ENCODE measurements around the gene CNKSR3.
A peak's percentile ranks its signal among the peaks of the same experiment; 100 is the strongest.

Gene CNKSR3

GRCh38 chr6:154359161-154359574 lies 151.3 kb downstream of the CNKSR3 start:
- H2BK15ac ChIP-seq (ENCODE audit: low read length): no peak overlapping the region
- H2BK120ac ChIP-seq (ENCODE audit: low read depth, low read length): no peak overlapping the region
- no peak overlapping the region for H2BK12ac ChIP-seq (ENCODE audit: low read length)
- H3K9ac ChIP-seq (ENCODE audit: low read depth, low read length, poor library complexity): no peak overlapping the region
- peak overlapping the region; percentile 44 for H2AFZ ChIP-seq (ENCODE audit: low read length)
- H4K8ac ChIP-seq (ENCODE audit: low read depth, low read length): no peak overlapping the region
- H3K14ac ChIP-seq (ENCODE audit: low read length): no peak overlapping the region
- WGBS, 2 donors (ENCODE audit: extremely low coverage in 2 of 2, insufficient read length in 2 of 2, insufficient replicate concordance in 1 of 2): no CpG with 5 or more reads among the region's 10 CpGs
- H3K36me3 ChIP-seq (replicated peaks in 1 of 2; ENCODE audit: control insufficient read depth in 2 of 2, insufficient read depth in 2 of 2, low read length in 2 of 2): no peaks in the 10 kb centered on the region
- H2BK5ac ChIP-seq (ENCODE audit: low read length): no peak overlapping the region
- H4K91ac ChIP-seq (ENCODE audit: low read depth, low read length, poor library complexity): no peak overlapping the region
- H2AK5ac ChIP-seq (ENCODE audit: low read depth, low read length): no peak overlapping the region
- no peak overlapping the region for H3K4ac ChIP-seq (ENCODE audit: low read length)
- H3K4me1 ChIP-seq (ENCODE audit: control insufficient read depth in 2 of 2, insufficient read depth in 1 of 2, low read depth in 1 of 2, low read length in 2 of 2): peaks cover 0 to 2% of the 10 kb centered on the region in 2 donors
- H3K27ac ChIP-seq (replicated peaks; ENCODE audit: low read length): no peak overlapping the region
- H3K23ac ChIP-seq (ENCODE audit: low read depth, low read length, poor library complexity): no peak overlapping the region
- no peak overlapping the region for H3K4me2 ChIP-seq (ENCODE audit: insufficient read depth, low read length, poor library complexity, severe bottlenecking)
- no peaks in the 10 kb centered on the region for H3K79me1 ChIP-seq (ENCODE audit: low read depth, low read length)
- no peaks in the 10 kb centered on the region for H3K27me3 ChIP-seq (ENCODE audit: control insufficient read depth in 3 of 3, insufficient read depth in 3 of 3, low read depth in 1 of 3, low read length in 3 of 3)
- H3K9me3 ChIP-seq (replicated peaks in 1 of 2; ENCODE audit: control insufficient read depth in 2 of 2, insufficient read depth in 1 of 2, low read depth in 1 of 2, low read length in 2 of 2): no peaks in the 10 kb centered on the region
- no peak overlapping the region for H3K18ac ChIP-seq (ENCODE audit: low read length)
- peak overlapping the region in 1 of 2 donors; percentile 2 for H3K4me3 ChIP-seq (ENCODE audit: low read length in 2 of 2)
- DNase-seq (ENCODE audit: low spot score): no peak

- no peak for DNase-seq (ENCODE audit: low spot score)
- no peak overlapping the region for H3K4me2 ChIP-seq (ENCODE audit: insufficient read depth, low read length, poor library complexity, severe bottlenecking)
- WGBS, 2 donors (ENCODE audit: extremely low coverage in 2 of 2, insufficient read length in 2 of 2, insufficient replicate concordance in 1 of 2): no CpG with 5 or more reads among the region's 5 CpGs
These were observed 152.4 kb downstream of the CNKSR3 start for GRCh38 chr6:154358019-154358545.

GRCh38 chr6:154356690-154357089 lies 153.8 kb downstream of the CNKSR3 start, which contains the start of gene IPCEF1:
IPCEF1 (minus strand) TSS chr6:154356803; CDS start chr6:154265947, 90,856 bp downstream.
- WGBS, 2 donors (ENCODE audit: extremely low coverage in 2 of 2, insufficient read length in 2 of 2, insufficient replicate concordance in 1 of 2): no CpG with 5 or more reads among the region's 3 CpGs
- Histone ChIP-seq H2AK5ac (ENCODE audit: low read depth, low read length) (no peak within 1 kb of the TSS), H3K4me2 (ENCODE audit: insufficient read depth, low read length, poor library complexity, severe bottlenecking) (no peak within 1 kb of the TSS), H3K4ac (ENCODE audit: low read length) (no peak within 1 kb of the TSS), H2BK15ac (ENCODE audit: low read length) (no peak within 1 kb of the TSS), H3K27ac (replicated peaks; ENCODE audit: low read length) (no peak within 1 kb of the TSS), H2AFZ (ENCODE audit: low read length) (no peak within 1 kb of the TSS), H3K14ac (ENCODE audit: low read length) (no peak within 1 kb of the TSS), H3K79me1 (ENCODE audit: low read depth, low read length) (no peaks in the 10 kb centered on the region), H2BK120ac (ENCODE audit: low read depth, low read length) (no peak within 1 kb of the TSS), H3K4me1 (ENCODE audit: control insufficient read depth in 2 of 2, insufficient read depth in 1 of 2, low read depth in 1 of 2, low read length in 2 of 2) (peaks cover 0 to 3% of the 10 kb centered on the region in 2 donors), H3K4me3 (ENCODE audit: low read length in 2 of 2) (no peak within 1 kb of the TSS), H3K9me3 (replicated peaks in 1 of 2; ENCODE audit: control insufficient read depth in 2 of 2, insufficient read depth in 1 of 2, low read depth in 1 of 2, low read length in 2 of 2) (no peaks in the 10 kb centered on the region), H4K8ac (ENCODE audit: low read depth, low read length) (no peak within 1 kb of the TSS), H2BK12ac (ENCODE audit: low read length) (no peak within 1 kb of the TSS), H3K9ac (ENCODE audit: low read depth, low read length, poor library complexity) (no peak within 1 kb of the TSS), H4K91ac (ENCODE audit: low read depth, low read length, poor library complexity) (no peak within 1 kb of the TSS), H3K18ac (ENCODE audit: low read length) (no peak within 1 kb of the TSS), H2BK5ac (ENCODE audit: low read length) (no peak within 1 kb of the TSS), H3K36me3 (replicated peaks in 1 of 2; ENCODE audit: control insufficient read depth in 2 of 2, insufficient read depth in 2 of 2, low read length in 2 of 2) (no peaks in the 10 kb centered on the region), H3K23ac (ENCODE audit: low read depth, low read length, poor library complexity) (no peak within 1 kb of the TSS), H3K27me3 (ENCODE audit: control insufficient read depth in 3 of 3, insufficient read depth in 3 of 3, low read depth in 1 of 3, low read length in 3 of 3) (no peaks in the 10 kb centered on the region)
- DNase-seq (ENCODE audit: low spot score): no peak

More at GRCh38 chr6:154358019-154358545, 152.4 kb downstream of the CNKSR3 start:
- no peak overlapping the region for H4K8ac ChIP-seq (ENCODE audit: low read depth, low read length)
- no peak overlapping the region for H3K4ac ChIP-seq (ENCODE audit: low read length)
- no peaks in the 10 kb centered on the region for H3K36me3 ChIP-seq (replicated peaks in 1 of 2; ENCODE audit: control insufficient read depth in 2 of 2, insufficient read depth in 2 of 2, low read length in 2 of 2)
- H3K14ac ChIP-seq (ENCODE audit: low read length): no peak overlapping the region
- H3K79me1 ChIP-seq (ENCODE audit: low read depth, low read length): no peaks in the 10 kb centered on the region
- H2AK5ac ChIP-seq (ENCODE audit: low read depth, low read length): no peak overlapping the region
- H3K4me1 ChIP-seq (ENCODE audit: control insufficient read depth in 2 of 2, insufficient read depth in 1 of 2, low read depth in 1 of 2, low read length in 2 of 2): peaks cover 0 to 2% of the 10 kb centered on the region in 2 donors
- no peaks in the 10 kb centered on the region for H3K9me3 ChIP-seq (replicated peaks in 1 of 2; ENCODE audit: control insufficient read depth in 2 of 2, insufficient read depth in 1 of 2, low read depth in 1 of 2, low read length in 2 of 2)
- H3K18ac ChIP-seq (ENCODE audit: low read length): no peak overlapping the region
- H3K27ac ChIP-seq (replicated peaks; ENCODE audit: low read length): no peak overlapping the region
- H3K27me3 ChIP-seq (ENCODE audit: control insufficient read depth in 3 of 3, insufficient read depth in 3 of 3, low read depth in 1 of 3, low read length in 3 of 3): no peaks in the 10 kb centered on the region
- no peak overlapping the region for H2BK12ac ChIP-seq (ENCODE audit: low read length)
- H2BK120ac ChIP-seq (ENCODE audit: low read depth, low read length): no peak overlapping the region
- H2BK5ac ChIP-seq (ENCODE audit: low read length): no peak overlapping the region
- H3K4me3 ChIP-seq (ENCODE audit: low read length in 2 of 2): no peak overlapping the region
- no peak overlapping the region for H2BK15ac ChIP-seq (ENCODE audit: low read length)
- H2AFZ ChIP-seq (ENCODE audit: low read length): no peak overlapping the region
- H3K23ac ChIP-seq (ENCODE audit: low read depth, low read length, poor library complexity): no peak overlapping the region
- H3K9ac ChIP-seq (ENCODE audit: low read depth, low read length, poor library complexity): no peak overlapping the region
- H4K91ac ChIP-seq (ENCODE audit: low read depth, low read length, poor library complexity): no peak overlapping the region

- Histone ChIP-seq H3K27me3 (ENCODE audit: control insufficient read depth in 3 of 3, insufficient read depth in 3 of 3, low read depth in 1 of 3, low read length in 3 of 3) (no peaks in the 10 kb centered on the region), H3K9me3 (replicated peaks in 1 of 2; ENCODE audit: control insufficient read depth in 2 of 2, insufficient read depth in 1 of 2, low read depth in 1 of 2, low read length in 2 of 2) (no peaks in the 10 kb centered on the region), H3K4me2 (ENCODE audit: insufficient read depth, low read length, poor library complexity, severe bottlenecking) (no peak overlapping the region), H3K79me1 (ENCODE audit: low read depth, low read length) (no peaks in the 10 kb centered on the region), H4K8ac (ENCODE audit: low read depth, low read length) (no peak overlapping the region), H3K4me3 (ENCODE audit: low read length in 2 of 2) (no peak overlapping the region), H3K4ac (ENCODE audit: low read length) (no peak overlapping the region), H3K14ac (ENCODE audit: low read length) (no peak overlapping the region), H3K4me1 (ENCODE audit: control insufficient read depth in 2 of 2, insufficient read depth in 1 of 2, low read depth in 1 of 2, low read length in 2 of 2) (peaks cover 0 to 3% of the 10 kb centered on the region in 2 donors), H2BK120ac (ENCODE audit: low read depth, low read length) (no peak overlapping the region), H2BK15ac (ENCODE audit: low read length) (no peak overlapping the region), H2BK12ac (ENCODE audit: low read length) (no peak overlapping the region), H3K9ac (ENCODE audit: low read depth, low read length, poor library complexity) (no peak overlapping the region), H3K18ac (ENCODE audit: low read length) (no peak overlapping the region), H2BK5ac (ENCODE audit: low read length) (no peak overlapping the region), H3K23ac (ENCODE audit: low read depth, low read length, poor library complexity) (no peak overlapping the region), H3K27ac (replicated peaks; ENCODE audit: low read length) (no peak overlapping the region), H3K36me3 (replicated peaks in 1 of 2; ENCODE audit: control insufficient read depth in 2 of 2, insufficient read depth in 2 of 2, low read length in 2 of 2) (no peaks in the 10 kb centered on the region), H2AFZ (ENCODE audit: low read length) (no peak overlapping the region), H4K91ac (ENCODE audit: low read depth, low read length, poor library complexity) (no peak overlapping the region), H2AK5ac (ENCODE audit: low read depth, low read length) (no peak overlapping the region)
- no CpG with 5 or more reads among the region's 2 CpGs for WGBS, 2 donors (ENCODE audit: extremely low coverage in 2 of 2, insufficient read length in 2 of 2, insufficient replicate concordance in 1 of 2)
- DNase-seq (ENCODE audit: low spot score): no peak
These were observed 154.4 kb downstream of the CNKSR3 start for GRCh38 chr6:154356113-154356512.
